Mesenteric fat pad (tissue), 1 donor: ENCODE measurements around the gene RIF1. TPM values are rescaled to one million over a fixed set of nuclear protein-coding genes. Genes with fewer than 3 reads are reported as not detected.

ENCODE experiments used
- DNase-seq: peaks from one replicate; pipeline ENCODE4 v3.0.0-alpha.2; 2020; ENCODE audit warnings: low spot score
- microRNA-seq: library from miRNA; unstranded; fragments of <30 nt; microRNA quantifications from one replicate; pipeline ENCODE4 v1.2.0, GENCODE V29; 2020; ENCODE audit warnings: borderline number of aligned reads
- total RNA-seq: library from RNA; stranded (reverse); fragmentation: NEBNext Ultra II Directional; extraction: Animal tissue kit (Norgen Biotek cat#: 25700); gene quantifications from one replicate; pipeline ENCODE4 v1.2.1, GENCODE V29; 2021
- donor health status: DM: yes; HTN: yes; CAD: no.

RIF1 gene
- total RNA-seq, 1 donor from 2014 or later: 33.8 TPM

DNA sequence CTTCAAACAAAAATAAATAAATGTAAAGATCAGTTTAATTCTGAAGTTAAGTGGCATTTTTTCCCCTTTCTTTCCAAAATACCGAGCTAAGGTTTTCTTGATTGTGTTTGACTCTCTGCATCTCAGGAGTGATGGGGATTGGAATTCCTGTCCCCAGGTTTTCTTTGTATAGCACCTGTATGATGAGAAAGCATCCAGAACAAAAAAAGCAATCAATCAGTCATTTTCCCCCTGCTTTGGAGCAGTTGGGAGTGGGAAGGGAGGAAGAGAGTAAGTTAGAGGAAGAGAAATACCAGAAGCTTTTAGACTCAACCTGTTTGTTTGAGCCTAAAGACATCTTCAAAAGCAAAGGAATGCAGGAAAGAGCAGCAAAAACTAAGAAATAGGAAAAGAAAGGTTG is 88.5 kb downstream of the RIF1 start:
- DNase-seq: no peak

DNA sequence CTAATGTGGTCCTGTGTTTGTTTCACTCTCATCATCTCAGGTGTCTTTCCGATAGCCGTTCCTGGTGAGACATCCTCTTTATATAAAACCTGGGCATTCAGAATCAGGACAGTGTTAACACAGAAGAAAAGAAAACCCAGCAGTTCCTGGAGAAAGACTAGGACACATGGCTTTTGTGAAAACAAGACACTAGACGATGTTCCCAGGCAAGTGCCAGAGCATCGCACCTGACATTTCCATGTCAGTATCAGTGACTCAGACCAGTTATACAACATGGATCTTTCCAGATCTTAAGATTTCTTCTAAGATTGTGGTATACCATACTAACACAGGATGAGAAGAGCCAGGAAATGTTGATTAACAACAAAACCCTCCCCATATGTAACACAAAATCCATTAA is 96.5 kb downstream of the RIF1 start:
- no peak for DNase-seq

DNA sequence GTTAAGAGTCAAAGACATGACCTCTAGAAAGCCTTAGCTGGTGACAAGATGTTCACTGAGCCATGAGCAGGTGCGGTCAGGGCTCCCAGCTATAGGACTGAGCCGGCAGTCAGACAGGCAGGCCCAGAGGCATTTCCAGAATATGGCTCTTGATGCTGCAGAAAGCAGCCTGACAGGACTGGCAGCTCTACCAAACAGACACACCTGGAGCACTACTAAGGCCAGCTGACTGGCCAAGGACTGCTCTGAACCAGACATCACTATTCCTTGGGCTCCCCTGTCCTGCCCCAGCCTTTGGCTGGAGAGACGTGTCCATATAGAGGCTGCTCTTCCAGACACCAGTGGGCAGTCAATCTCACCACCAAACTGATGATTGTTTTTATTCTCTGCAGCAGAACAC is 98.8 kb downstream of the RIF1 start:
- DNase-seq: no peak

DNA sequence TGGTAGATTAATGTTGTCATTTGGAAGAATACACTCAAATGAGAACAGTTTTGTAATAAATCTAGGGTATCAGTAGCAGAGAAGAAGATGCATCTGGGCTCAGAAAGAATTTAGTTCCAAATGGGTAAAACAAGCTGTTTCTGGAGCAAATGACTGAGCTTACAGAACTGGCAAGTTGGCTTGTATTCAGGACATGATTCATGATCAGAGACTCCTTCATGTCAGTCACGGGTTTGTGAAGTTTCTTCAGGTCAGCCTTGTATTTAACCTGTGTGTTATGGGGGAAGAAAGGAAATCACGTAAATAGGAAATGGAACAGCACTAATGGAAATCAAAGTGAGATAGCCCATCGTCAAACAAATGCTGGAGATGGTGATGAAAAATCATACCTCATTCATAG is 109.1 kb downstream of the RIF1 start:
- DNase-seq: no peak

DNA sequence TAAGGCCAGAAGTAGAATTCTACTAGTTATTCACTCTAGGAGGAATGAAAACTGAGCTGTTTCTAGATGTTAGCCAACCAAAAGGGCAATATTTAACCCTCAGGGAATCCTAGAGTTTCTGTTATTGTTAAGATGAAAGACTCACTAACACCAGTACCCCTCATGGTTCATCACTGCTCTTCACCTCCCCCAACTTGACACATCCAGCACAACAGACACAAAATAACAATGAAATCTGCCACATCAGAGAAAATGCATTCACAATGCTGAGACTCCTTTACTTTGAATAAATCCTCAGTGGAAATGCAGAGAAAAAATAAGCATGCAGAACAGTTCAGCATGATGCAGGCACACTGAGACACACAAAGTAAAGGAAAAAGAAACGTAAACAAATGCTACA is 111.3 kb downstream of the RIF1 start:
- DNase-seq: no peak

DNA sequence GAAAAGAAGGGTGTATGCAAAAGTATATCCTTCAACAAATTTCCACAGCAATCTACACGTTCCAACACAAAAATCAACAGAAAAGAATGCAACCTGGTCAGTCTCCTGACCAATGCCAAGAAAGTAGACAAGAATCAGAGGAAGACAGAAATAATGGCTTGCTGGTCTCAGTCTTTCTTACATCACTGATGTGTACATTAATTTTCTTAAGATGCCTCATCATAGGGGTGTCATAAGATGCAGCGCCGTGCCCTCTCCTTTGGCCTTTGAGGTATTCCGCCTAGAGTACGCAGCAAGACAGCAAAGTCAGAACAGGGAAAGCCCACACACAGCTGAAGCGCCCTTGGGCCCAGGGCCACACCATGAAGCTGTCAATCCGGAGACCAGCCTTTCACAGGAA is 112.9 kb downstream of the RIF1 start:
- DNase-seq: no peak

DNA sequence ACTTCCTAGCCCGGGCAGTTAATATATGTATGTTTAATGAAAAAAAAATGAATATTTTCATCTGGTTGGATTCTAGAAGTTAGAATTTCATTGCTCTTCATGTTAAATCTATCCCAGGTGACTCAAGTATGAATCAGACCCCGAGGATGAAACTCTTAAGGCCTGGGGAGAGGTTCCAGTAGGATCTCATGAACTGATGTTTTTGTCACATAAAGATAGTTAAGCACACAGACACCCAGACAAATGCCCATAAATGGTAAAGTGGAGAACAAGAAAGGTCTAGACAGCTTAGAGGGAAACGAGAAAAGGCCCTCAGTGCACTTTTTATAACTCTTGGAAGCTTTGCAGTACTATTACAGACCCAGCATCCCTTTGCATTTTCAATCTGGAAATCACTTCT is 114.1 kb downstream of the RIF1 start:
- no peak for DNase-seq

DNA sequence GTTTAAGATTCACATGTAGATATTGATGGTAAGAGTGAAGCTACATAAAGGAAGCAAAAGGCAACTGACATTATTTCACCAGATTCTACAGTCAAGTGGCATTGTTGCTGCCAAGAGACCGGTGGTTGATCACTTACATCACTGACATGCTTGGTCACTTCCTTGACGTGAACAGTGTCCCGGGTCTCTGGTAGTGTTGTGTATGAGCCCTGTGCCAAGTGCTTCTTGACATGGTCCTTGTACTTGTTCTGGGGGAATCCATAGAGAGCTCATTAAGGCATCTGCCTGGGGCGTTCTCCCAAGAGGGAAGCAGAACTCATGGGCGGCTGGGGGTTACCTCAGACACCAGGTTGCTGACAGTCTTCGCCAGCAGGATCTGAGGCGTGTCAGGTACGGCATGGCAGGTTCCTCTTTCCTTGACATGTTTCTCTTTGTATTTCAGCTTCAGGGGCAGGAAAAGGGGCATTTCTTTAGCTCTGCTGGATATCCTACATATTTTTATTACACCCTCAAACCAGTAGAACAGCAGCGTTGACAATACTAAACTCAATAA is 116.2 kb downstream of the RIF1 start:
- no peak for DNase-seq

DNA sequence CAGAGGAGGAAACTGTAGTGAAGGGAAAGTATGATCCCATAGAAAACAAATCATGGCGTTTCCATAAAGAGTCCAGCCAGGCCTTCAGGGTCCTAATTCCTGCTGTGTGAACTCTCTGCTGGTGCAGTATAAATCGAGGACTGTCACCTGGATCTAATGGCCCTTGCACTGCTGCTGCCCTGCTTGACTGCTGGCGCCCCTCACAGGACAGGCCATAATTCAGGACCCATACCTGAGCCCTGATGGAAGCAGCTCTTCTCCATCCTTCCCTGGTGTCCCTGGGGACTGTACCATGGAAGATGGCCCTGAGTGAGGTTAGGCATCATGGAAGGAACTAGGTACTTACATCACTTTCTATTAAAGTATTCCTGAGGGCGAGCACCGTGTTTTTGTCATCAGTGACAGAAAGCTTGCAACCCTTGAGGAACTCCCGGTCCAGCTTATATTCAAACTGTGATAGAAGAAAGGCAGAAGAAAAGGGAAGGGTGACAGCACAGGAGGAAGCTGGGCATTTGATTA is 116.9 kb downstream of the RIF1 start:
- no peak for DNase-seq

Small RNAs within 50 kb of the gene (microRNA-seq; reads per million reads assigned to microRNA genes)
- gene MIR4773-1 (not detected), gene MIR4773-2 (not detected)

Other genes with a start within 250 kb of the RIF1 start
- 3.7 TPM for gene RBM43, start 148.0 kb upstream of the RIF1 start, total RNA-seq
- gene NMI, start 120.2 kb upstream of the RIF1 start, total RNA-seq: 13.6 TPM
- gene TNFAIP6, start 52.3 kb upstream of the RIF1 start, total RNA-seq: 25.4 TPM